CD4-positive, alpha-beta T cell treated with Interleukin-6 for 4 hours (primary cell): ENCODE results near the gene MMD.
"Not testable (repeated sequence)": the region's sequence is repeated elsewhere in the genome, so short reads cannot be mapped to it uniquely, and the experiment has no call there.

Source experiments
- DNase-seq: peaks from one replicate; pipeline ENCODE4 v3.0.0-alpha.2; 2020; ENCODE audit warnings: mixed read lengths

The MMD gene

GRCh38 chr17:55421179-55421934, at the start of gene MMD:
MMD (minus strand) TSS chr17:55421835; CDS start chr17:55421695, 140 bp downstream.
- DNase-seq: no peak

- DNase-seq: no peak
Measured at GRCh38 chr17:55466671-55467070, 45.0 kb upstream of the MMD start.

GRCh38 chr17:55465771-55466170, 44.1 kb upstream of the MMD start:
- DNase-seq: not testable (repeated sequence)

GRCh38 chr17:55463600-55463999, 42.0 kb upstream of the MMD start:
- no peak for DNase-seq

GRCh38 chr17:55462711-55463110, 41.1 kb upstream of the MMD start:
- DNase-seq: no peak

- no peak for DNase-seq
Measured at GRCh38 chr17:55462234-55462633, 40.6 kb upstream of the MMD start.

GRCh38 chr17:55458978-55459377, 37.3 kb upstream of the MMD start:
- DNase-seq: no peak

GRCh38 chr17:55458287-55458900, 36.8 kb upstream of the MMD start:
- DNase-seq: no peak

- DNase-seq: no peak
Measured at GRCh38 chr17:55456307-55457240, 34.9 kb upstream of the MMD start.

GRCh38 chr17:55454906-55455474, 33.4 kb upstream of the MMD start:
- DNase-seq: no peak

- DNase-seq: no peak
Measured at GRCh38 chr17:55453839-55454557, 32.4 kb upstream of the MMD start.

- DNase-seq: no peak
Measured at GRCh38 chr17:55452139-55452790, 30.6 kb upstream of the MMD start.

- no peak for DNase-seq
Measured at GRCh38 chr17:55451758-55452138, 30.1 kb upstream of the MMD start.

GRCh38 chr17:55451203-55451641, 29.6 kb upstream of the MMD start:
- DNase-seq: no peak

GRCh38 chr17:55450232-55450825, 28.7 kb upstream of the MMD start:
- DNase-seq: no peak

GRCh38 chr17:55448681-55449080, 27.0 kb upstream of the MMD start:
- no peak for DNase-seq

- no peak for DNase-seq
Measured at GRCh38 chr17:55446581-55447205, 25.1 kb upstream of the MMD start.

- not testable (repeated sequence) for DNase-seq
Measured at GRCh38 chr17:55446004-55446403, 24.4 kb upstream of the MMD start.

GRCh38 chr17:55444471-55445441, 23.1 kb upstream of the MMD start:
- no peak for DNase-seq

GRCh38 chr17:55443904-55444303, 22.3 kb upstream of the MMD start:
- no peak for DNase-seq
